Astrocyte of the hippocampus (primary cell): Measurements from ENCODE around the gene TMEM161B.
A peak's percentile ranks its signal among the peaks of the same experiment; 100 is the strongest.
"Not testable (repeated sequence)": the region's sequence is repeated elsewhere in the genome, so short reads cannot be mapped to it uniquely, and the experiment has no call there.

Experiments
- DNase-seq: peaks from one replicate; pipeline ENCODE4 v3.0.0; 2011; ENCODE audit warnings: low read depth, low spot score

Gene TMEM161B

GRCh38 chr5:88268385-88269184 lies at the start of gene TMEM161B:
Gene TMEM161B (minus strand): TSS chr5:88268845. CDS start chr5:88268723, 122 bp downstream.
- peak; percentile 94 for DNase-seq

- DNase-seq: no peak
Observed at GRCh38 chr5:88304356-88304755, 35.7 kb upstream of the TMEM161B start.

GRCh38 chr5:88298425-88298824 lies 29.8 kb upstream of the TMEM161B start:
- DNase-seq: peak; percentile 22

- peak; percentile 44 for DNase-seq
Observed at GRCh38 chr5:88290801-88291200, 22.2 kb upstream of the TMEM161B start.

- DNase-seq: no peak
Observed at GRCh38 chr5:88288528-88289197, 20.0 kb upstream of the TMEM161B start.

- DNase-seq: no peak
Observed at GRCh38 chr5:88287846-88288527, 19.3 kb upstream of the TMEM161B start.

GRCh38 chr5:88287302-88287701 lies 18.7 kb upstream of the TMEM161B start:
- DNase-seq: no peak

GRCh38 chr5:88283690-88284089 lies 15.0 kb upstream of the TMEM161B start:
- DNase-seq: no peak

GRCh38 chr5:88281322-88281721 lies 12.7 kb upstream of the TMEM161B start:
- DNase-seq: no peak

GRCh38 chr5:88279584-88279983 lies 10.9 kb upstream of the TMEM161B start:
- no peak for DNase-seq

- no peak for DNase-seq
Observed at GRCh38 chr5:88276378-88276777, 7.7 kb upstream of the TMEM161B start.

- no peak for DNase-seq
Observed at GRCh38 chr5:88275581-88275980, 6.9 kb upstream of the TMEM161B start.

GRCh38 chr5:88269222-88269771 lies 652 bp upstream of the TMEM161B start:
- DNase-seq: peak; percentile 46

GRCh38 chr5:88264565-88264964 lies 4.1 kb downstream of the TMEM161B start:
- DNase-seq: not testable (repeated sequence)

- DNase-seq: no peak
Observed at GRCh38 chr5:88263349-88263748, 5.3 kb downstream of the TMEM161B start.

- DNase-seq: peak; percentile 34
Observed at GRCh38 chr5:88262116-88262515, 6.5 kb downstream of the TMEM161B start.

- no peak for DNase-seq
Observed at GRCh38 chr5:88258636-88259035, 10.0 kb downstream of the TMEM161B start.

GRCh38 chr5:88256872-88257271 lies 11.8 kb downstream of the TMEM161B start:
- no peak for DNase-seq

- DNase-seq: no peak
Observed at GRCh38 chr5:88256037-88256436, 12.6 kb downstream of the TMEM161B start.

- DNase-seq: no peak
Observed at GRCh38 chr5:88254320-88254719, 14.3 kb downstream of the TMEM161B start.

GRCh38 chr5:88251048-88251711 lies 17.5 kb downstream of the TMEM161B start:
- peak; percentile 29 for DNase-seq

GRCh38 chr5:88250010-88250409 lies 18.6 kb downstream of the TMEM161B start:
- no peak for DNase-seq
